GM04503 (cell line): ENCODE data around the gene OSBP2.

Experiments
- DNase-seq: peaks from one replicate; pipeline ENCODE4 v3.0.0-alpha.2; 2012; ENCODE audit warnings: low read depth

Gene OSBP2

GRCh38 chr22:30881361-30882183, 186.9 kb downstream of the OSBP2 start:
- DNase-seq, result no peak

GRCh38 chr22:30882184-30882717, 187.6 kb downstream of the OSBP2 start:
- no peak for DNase-seq

GRCh38 chr22:30882974-30883533, 188.4 kb downstream of the OSBP2 start:
- no peak for DNase-seq

GRCh38 chr22:30883586-30884145, 189.0 kb downstream of the OSBP2 start:
- no peak for DNase-seq

GRCh38 chr22:30884211-30885000, 189.7 kb downstream of the OSBP2 start:
- DNase-seq, result no peak

DNA sequence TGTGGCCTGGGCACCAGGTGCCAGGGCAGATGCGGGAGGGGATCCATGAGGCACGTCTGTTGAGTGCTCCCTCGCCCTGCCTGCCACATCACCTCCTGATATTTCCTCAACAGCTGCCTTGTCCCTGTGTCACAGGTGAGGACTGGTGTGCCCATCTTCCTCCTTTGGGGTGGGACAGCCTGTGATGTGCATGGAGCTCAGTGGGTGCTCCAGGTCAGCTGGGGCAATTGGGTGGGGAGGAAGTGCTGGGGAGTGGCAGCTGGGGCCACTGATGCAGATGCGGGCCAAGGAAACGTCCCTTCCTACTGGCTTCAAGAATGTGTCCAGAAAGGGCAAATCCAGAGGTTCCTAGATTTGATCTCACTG, 190.3 kb downstream of the OSBP2 start:
- no peak for DNase-seq

GRCh38 chr22:30885591-30885990, 190.9 kb downstream of the OSBP2 start:
- DNase-seq, result no peak

DNA sequence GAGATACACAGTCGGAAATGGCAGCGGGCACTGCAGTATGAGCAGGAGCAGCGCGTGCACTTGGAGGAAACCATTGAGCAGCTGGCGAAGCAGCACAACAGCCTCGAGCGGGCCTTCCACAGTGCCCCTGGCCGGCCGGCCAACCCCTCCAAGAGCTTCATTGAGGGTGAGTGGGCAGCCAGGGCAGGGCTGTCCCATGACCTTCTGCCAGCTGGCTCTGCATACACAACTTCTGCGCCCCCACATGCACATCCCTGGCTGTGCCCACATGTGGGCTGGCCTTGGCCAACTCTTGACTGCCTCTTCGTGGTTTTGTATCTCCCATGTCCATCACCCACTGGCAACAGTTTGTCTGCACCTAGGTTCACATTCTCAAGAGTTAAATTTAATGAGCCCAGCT, 192.8 kb downstream of the OSBP2 start:
- no peak for DNase-seq

DNA sequence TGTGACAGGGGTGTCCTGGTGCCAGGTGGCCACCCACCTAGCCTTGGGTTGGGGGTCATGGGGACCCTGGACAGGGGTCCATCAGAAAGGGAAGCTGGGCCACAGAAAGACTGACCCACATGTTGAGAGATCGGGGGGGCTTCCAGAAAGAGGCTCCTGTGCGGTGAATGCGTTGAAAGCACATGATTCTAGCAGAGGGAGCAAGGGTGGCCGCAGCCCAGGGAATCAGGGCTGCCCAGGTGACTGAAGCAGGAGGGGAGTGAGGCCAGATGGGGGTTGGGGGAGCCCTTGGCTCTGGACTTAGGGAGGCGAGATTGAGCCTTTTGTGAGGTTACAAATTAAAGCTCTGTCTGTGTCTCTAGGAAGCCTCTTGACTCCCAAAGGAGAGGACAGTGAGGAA, 193.2 kb downstream of the OSBP2 start:
- DNase-seq, result no peak

DNA sequence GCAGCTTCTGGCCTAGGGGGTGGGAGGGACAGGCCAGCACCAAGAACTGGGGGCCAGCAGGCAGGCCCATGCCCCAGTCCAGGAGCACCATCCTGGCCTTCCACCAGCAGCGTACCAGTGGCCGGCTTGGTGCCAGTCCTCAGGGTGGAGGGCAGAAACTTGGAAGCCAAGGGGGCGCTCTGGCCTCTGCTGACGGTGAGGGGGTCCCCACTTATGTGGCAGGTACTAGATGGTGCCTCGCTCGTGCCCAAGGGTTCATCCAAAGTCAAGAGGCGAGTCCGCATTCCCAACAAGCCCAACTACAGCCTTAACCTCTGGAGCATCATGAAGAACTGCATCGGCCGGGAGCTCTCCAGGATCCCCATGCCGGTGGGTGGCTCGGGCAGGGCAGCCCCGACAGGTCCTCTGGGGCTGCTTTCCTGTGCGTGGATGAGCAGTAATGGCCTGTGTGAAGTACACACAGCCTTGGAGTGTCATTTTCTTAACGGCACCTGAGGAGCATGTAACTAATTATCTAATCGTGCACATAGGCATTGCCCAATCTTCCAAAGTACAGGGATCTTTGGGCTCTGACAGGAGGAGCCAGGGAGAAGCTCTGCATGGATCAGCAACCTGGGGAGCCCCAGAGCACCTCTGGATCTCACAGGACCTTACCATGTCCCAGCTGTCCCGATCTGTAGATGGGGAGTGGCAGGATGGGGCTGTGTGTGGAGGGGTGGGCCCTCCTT, 194.8 kb downstream of the OSBP2 start:
- DNase-seq, result no peak

GRCh38 chr22:30889996-30890480, 195.4 kb downstream of the OSBP2 start:
- no peak for DNase-seq

- no peak for DNase-seq
These were observed 196.2 kb downstream of the OSBP2 start for GRCh38 chr22:30890686-30891442.

DNA sequence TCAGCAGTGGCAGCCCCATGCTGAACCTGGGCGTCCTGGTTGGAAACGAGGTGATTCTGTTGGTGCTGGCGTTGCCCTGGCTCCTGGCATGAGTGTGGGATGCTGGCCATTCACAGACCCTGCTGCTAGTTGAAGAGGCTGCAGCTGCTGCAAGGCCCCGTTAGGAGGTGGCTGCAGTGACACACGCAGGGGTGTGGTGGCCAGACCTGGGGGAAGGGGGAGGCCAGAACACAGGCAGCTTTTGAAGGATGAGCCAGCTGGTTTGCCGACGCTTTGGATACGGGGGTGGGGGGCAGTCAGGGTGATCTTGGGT, 196.7 kb downstream of the OSBP2 start:
- no peak for DNase-seq

GRCh38 chr22:30891781-30892180, 197.1 kb downstream of the OSBP2 start:
- no peak for DNase-seq

GRCh38 chr22:30892286-30892685, 197.6 kb downstream of the OSBP2 start:
- DNase-seq, result no peak

GRCh38 chr22:30892731-30893221, 198.1 kb downstream of the OSBP2 start:
- DNase-seq, result no peak

- DNase-seq, result no peak
These were observed 199.0 kb downstream of the OSBP2 start for GRCh38 chr22:30893434-30894370.

- DNase-seq, result no peak
These were observed 199.7 kb downstream of the OSBP2 start for GRCh38 chr22:30894371-30894740.

GRCh38 chr22:30902496-30903357, 208.1 kb downstream of the OSBP2 start:
- no peak for DNase-seq
